Stimulated activated CD8-positive, alpha-beta memory T cell treated with anti-CD3 and anti-CD28 coated beads, Interleukin-12 subunit alpha, Interleukin-12 subunit beta, amount 100 ng/mL, for 24 hours (primary cell): Measurements from ENCODE around the gene E4F1.
A peak's percentile ranks its signal among the peaks of the same experiment; 100 is the strongest.
"Not testable (repeated sequence)": the region's sequence is repeated elsewhere in the genome, so short reads cannot be mapped to it uniquely, and the experiment has no call there.

Experiments used
- DNase-seq: peaks from one replicate; pipeline ENCODE4 v3.0.0-alpha.2; 2020; ENCODE audit errors: extremely low read depth

E4F1 gene

DNA sequence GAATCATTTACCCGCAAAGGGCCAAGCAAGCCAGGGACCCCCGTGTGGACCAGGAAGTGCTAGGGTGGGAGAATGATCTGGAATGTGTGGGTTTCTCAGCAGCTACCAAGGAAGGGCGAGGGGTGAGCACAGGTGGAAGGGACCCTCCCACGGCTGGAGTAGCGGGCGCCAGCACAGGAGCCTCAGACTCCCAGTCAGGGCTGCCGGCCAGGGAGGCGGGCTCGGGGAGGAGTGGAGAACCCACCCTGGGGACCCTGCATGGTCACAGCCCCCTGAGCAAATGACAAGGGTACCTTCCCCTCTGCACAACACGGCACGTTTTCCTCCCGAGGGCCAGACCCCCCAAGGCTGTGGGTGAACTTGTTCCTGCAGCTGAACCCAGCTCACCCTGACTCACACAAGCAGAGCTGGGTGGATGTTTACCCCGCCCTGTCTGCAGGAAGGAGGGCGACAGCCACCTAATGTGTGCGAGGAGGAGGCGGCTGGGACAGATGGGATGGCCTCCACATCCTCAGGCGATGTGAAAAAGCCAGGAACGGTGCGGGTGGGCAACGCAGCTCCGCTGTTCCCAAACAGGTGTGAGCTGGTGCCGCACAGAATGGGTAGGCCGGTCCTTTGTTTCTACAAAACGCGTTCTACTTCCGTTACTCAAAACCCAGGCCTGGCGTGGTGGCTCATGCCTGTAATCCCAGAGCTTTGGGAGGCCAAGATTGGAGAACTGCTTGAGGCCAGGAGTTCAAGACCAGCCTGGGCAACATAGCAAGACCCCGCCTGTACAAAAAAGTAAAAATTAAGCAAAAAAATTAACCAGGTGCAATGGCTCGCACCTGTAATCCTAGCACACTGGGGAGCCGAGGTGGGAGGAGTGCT, 21.8 kb downstream of the E4F1 start:
- DNase-seq = no peak

- no peak for DNase-seq
Observed at GRCh38 chr16:2246301-2246885, 23.0 kb downstream of the E4F1 start.

DNA sequence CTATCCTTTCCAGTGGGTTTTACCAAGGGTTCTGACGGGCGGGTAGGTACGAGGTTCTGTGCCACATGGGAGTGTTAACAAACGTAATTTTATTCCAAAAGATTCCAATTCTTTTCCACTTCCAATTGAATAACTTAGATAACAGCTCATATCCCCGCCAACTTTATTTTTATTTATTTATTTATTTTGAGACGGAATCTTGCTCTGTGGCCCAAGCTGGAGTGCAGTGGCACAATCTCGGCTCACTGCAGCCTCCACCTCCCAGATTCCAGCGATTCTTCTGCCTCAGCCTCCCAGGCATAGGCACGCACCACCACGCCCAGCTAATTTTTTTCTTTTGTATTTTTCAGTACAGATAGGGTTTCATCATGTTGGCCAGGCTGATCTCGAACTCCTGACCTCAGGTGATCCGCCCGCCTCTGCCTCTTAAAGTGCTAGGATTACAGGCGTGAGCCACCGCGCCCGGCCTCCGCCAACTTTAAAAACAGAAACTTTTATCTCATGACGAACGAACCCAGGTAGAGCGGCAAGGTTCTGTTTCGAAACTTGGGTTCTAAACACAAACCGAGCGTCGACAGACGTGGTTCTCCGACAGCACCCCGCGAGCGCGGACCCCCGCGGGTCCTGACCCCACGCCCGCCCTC, 27.4 kb downstream of the E4F1 start:
- no peak for DNase-seq

DNA sequence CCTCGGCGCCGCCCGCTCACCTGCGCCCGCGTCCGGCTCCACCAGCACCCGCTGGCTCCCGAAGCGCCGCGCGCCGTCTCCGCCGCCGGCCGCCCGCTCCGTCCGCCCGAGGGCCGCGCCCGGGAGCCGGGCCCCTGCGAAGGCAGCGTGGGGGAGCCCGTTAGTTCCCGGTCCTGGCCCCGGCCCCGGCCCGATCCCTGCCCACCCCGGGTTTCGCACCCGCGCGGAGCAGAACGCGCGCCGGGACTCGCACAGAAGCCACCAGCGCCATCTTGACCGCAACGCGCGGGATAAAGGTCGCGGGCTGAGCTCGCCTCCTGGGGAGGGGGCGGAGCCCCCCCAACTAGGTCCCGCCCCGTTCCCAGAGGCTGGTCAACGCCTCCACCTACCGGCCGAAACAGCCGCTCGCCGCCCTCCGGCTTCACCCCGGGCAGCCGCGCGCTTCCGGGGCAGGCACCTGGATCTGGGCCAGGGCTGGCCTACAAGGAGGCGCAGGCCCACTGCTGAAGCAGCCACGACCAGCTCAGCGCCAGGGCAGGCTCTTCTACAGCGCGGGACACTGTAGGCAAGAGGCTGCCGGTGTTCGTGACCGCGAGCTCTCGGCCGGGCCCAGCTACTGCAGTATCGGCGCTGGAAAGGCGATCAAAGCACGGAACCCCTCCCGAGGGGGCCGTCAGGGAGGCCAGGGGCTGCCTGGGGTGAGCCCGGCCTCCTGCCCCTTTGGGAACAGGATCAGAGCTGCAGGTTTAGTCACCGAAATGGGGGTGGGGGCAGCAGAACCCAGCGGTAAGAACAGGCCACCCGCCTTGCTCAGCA, 28.1 kb downstream of the E4F1 start, which contains the start of gene ECI1:
Gene ECI1 (minus strand): TSS at position 292 of the 816 bp plus-strand sequence. CDS start 21 bp downstream, at position 271.
- peak; percentile 62 for DNase-seq

DNA sequence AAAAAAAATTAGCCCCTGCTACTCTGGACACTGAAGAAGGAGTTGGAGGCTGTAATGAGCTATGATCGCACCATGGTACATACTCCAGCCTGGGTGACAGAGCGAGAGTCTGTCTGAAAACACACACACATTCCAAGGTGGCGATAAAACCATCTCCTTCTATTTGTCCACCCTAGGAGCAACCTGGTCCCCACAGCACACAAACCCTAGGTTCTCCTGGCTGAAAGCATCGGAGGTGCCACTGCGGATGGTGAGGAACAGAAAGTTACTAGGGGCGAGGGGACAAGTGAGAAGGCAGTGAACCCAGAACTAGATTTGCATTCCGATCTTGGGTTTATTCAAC, 29.4 kb downstream of the E4F1 start:
- no peak for DNase-seq

- no peak for DNase-seq
Observed at GRCh38 chr16:2253293-2253692, 29.9 kb downstream of the E4F1 start.

GRCh38 chr16:2256531-2257140, 33.2 kb downstream of the E4F1 start:
- no peak for DNase-seq

DNA sequence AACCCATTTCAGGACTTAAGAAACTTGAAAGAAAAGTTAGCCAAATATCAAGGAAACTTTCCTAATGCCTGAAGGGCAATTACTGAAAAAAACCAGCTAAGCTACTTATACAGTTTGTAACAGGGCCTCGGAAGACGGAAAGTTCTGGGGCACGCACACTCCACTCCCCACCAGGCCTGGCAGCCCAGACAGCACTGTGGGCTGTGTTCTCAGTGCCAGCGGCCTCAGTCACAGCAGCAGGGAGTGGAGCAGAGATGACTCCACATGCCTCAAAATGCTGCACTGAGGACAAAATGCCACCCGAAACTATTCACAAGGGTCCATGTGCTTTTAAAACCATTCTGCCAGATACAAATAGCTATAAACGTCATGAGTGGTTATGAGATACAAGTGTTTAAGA, 34.3 kb downstream of the E4F1 start:
- no peak for DNase-seq

DNA sequence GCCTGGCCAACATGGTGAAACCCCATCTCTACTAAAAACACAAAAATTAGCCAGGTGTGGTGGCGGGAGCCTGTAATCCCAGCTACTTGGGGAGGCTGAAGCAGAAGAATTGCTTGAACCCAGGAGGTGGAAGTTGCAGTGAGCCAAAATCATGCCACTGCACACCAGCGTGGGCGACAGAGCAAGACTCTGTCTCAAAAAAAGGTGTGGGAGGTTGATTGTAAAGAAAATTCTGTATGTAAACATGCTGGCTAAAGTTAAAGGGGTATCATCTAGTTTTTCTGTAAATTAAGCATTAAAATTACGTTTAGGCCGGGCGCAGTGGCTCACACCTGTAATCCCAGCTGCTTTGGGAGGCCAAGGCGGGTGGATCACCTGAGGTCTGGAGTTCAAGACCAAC, 35.1 kb downstream of the E4F1 start:
- not testable (repeated sequence) for DNase-seq

DNA sequence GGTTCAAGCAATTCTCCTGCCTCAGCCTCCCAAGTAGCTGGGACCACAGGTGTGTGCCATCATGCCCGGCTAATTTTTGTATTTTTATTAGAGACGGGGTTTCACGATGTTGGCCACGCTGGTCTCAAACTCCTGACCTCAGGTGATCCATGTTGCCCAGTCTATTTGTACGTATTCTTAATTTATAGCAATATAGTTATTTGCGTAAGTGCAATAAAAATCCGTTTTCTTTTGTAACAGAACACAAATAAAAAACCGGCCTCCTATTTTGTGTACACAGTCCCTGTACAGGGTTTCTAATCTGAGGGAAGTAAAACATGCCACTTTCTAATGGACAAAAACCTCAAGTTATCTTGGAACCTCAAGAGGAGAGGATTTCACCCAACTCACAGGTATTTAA, 36.9 kb downstream of the E4F1 start:
- DNase-seq = no peak

DNA sequence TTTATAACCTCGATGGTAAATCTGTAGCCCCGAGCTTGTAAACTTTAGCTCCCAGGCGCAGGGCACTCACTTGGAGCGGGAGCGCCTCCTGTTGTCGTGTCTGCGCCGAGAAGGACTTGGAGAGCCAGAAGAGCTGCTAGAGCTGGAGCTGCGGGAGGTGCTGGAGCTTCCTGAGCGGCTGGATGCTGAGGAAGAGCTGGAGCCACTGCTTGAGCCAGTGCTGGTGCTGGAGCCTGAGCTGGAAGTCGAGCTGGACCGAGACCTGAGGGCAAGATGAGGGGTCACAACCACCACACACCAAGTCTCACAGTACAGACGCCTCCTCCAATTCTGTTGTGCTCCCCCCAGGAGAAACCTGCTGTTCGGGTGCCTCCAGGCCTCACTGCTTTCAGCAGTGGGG, 39.6 kb downstream of the E4F1 start:
- DNase-seq = not testable (repeated sequence)

DNA sequence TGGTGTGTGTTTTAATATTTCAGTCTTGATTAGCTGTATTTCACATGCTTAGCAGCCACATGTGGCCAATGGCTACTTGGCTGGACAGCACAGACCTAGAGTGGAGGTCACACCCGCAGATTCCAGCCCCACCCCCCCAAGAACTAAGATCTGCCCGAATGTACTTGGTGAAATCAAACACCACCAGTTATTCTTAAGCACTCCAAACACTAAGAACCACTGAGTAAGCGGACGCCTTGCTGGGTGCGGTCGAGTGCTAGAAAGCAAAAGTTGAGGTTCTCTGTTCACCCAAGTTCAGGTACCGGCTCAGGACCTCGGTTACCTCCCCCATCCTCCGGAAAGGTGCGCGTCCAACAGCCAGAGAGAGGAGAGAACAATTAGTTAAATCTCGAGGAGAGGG, 43.5 kb downstream of the E4F1 start:
- DNase-seq = not testable (repeated sequence)

DNA sequence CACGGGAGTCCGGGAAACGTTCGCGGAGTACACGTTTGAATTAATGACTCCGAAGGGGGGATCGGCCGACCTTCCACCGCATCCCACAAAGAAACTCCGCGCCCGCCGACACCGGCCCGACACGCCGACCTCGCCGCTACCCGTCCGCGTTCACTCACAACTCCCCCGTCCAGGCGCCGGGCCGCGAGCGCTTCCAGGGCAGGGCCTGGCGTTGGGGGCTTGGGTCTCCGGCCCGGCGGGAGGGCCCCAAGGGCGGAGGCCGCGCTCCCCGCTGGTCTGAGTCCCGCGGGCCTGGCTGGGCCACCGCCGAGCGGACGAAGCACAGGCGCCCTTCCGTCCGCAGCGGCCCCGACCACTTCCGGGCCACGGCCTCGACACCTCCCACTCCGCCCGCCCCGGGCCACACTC, 44.1 kb downstream of the E4F1 start:
- peak; percentile 30 for DNase-seq

DNA sequence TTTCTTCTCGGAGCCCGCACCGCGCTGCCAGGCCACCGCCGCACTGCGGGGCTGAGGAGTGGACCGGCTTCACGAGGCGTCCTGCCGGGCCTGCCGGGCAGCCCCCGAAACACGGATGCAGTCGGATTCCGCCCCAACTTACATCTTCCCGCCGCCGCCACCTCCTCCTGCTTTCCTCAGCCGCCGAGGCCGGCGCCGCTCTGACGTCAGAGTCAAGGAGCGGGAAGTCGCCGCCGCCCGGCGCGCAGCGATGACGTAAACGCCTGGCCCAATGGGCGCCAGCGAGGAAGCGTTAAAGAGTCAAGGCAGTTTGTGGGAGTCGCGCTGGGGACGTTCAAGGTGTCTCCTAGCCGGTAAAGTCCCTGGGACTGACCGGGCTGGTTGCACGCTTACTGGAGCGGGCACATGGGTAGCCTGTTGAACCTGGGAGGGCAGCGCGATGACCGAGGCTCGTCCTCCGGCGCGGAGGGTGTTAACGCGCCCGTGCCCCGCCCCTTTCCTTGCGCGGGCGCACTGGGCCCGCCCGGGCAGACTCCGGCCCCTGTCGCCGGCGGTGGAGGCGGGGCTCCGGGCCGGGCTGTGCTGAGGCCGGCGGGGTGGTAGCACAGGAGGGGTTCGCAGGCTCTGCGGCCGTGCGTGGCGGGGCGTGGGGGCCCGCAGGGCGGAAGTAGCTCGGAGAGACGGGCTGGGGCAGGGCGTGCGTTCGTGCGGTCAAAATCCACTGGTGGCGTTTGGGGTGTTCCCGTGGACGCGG, 44.7 kb downstream of the E4F1 start, which contains the start of gene RNPS1:
Gene RNPS1 (minus strand): TSS at position 214 of the 754 bp plus-strand sequence. CDS start 3,483 bp downstream, outside the sequence.
- peak; percentile 94 for DNase-seq

DNA sequence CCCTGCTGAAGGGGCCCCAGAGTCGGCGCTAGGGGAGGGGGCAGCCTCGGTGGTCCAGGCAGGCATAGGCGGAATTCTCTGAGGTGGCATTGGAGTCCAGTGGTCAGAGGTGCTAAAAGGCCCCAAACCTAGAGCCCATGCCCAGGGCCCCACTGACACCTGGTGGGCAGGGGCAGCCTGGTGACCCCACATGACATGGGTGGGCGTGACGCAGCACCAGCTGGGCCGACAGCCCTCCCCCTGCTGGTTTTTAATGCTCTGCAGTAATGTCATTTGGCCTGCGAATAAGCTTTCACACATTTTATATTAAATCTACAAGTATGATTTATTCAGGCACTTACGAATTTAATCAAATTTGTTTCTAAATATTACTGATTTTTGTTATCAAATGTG, 46.7 kb downstream of the E4F1 start:
- no peak for DNase-seq

GRCh38 chr16:2270588-2271470, 47.4 kb downstream of the E4F1 start:
- DNase-seq = no peak

DNA sequence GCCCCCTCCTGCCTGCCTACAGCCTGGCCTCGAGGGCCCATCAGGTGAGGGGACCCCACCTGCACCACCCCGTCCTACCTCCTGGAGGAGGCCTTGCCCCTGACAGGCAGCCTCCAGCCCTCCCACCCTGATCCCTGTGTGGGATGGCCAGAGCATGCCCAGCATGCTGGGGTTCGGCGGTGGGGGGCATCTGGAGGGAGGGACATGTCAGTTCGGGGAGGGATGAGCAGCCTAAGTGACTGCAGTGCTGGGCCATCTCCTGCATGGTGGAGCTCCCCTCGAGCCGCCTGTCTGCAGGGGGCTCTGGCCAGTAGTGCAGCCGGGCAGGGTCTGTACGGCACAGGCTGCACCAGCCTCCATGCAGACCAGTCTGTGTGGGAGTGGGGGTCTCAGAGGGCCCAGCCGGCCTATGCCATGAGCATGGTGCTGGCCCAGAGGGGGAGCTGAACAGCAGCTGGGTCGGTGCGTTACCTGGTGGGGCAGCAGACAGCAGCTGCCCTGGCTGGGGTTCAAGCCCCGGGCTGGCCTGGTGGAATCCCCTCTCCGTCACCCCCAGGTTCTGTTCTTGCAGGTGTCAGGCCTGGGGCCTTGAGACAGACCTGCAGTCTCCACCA, 48.6 kb downstream of the E4F1 start:
- DNase-seq = no peak

GRCh38 chr16:2273484-2273883, 50.1 kb downstream of the E4F1 start:
- no peak for DNase-seq

DNA sequence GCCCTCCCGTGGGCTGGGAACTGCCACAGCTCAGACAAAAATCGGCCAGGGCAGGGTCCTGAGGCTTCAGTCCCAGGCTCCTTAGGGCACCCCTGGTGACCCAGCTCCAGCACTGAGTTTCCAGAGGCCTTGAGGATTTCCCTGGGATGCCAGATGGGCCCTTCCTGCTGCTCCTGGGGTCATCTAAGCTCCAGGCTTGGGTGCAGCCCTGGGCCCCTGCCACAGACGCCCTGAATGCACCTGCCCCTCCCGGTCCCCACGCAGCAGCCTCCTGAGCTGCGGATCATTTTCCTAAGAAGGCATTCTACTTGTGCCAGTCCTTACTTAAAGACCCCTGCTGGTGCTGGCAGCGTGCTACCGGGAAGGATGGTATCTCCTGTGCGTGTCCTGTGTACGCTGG, 50.5 kb downstream of the E4F1 start:
- DNase-seq = no peak
